HuH-7.5 (cell line): ENCODE results near the gene COPZ2.
"Not testable (repeated sequence)": the region's sequence is repeated elsewhere in the genome, so short reads cannot be mapped to it uniquely, and the experiment has no call there.

ENCODE experiments used
- DNase-seq: peaks from one replicate; pipeline ENCODE4 v3.0.0; 2011; ENCODE audit warnings: low spot score

Gene COPZ2

GRCh38 chr17:48056246-48056745, 18.7 kb upstream of the COPZ2 start:
- DNase-seq: no peak

- DNase-seq: no peak
These were observed 18.1 kb upstream of the COPZ2 start for GRCh38 chr17:48055531-48056245.

GRCh38 chr17:48054238-48055185, 16.9 kb upstream of the COPZ2 start:
- peak; percentile 28 for DNase-seq

- no peak for DNase-seq
These were observed 16.2 kb upstream of the COPZ2 start for GRCh38 chr17:48053758-48054237.

GRCh38 chr17:48052956-48053757, 15.6 kb upstream of the COPZ2 start:
- no peak for DNase-seq

GRCh38 chr17:48051706-48052486, 14.3 kb upstream of the COPZ2 start:
- no peak for DNase-seq

- no peak for DNase-seq
These were observed 13.7 kb upstream of the COPZ2 start for GRCh38 chr17:48051283-48051682.

GRCh38 chr17:48048384-48049126, 11.0 kb upstream of the COPZ2 start:
- DNase-seq: peak; percentile 84

- peak; percentile 92 for DNase-seq
These were observed 10.3 kb upstream of the COPZ2 start, which contains the start of gene NFE2L1 for GRCh38 chr17:48047741-48048383. TSS of gene NFE2L1 (plus strand) at chr17:48048359. CDS start at chr17:48051119, 2,760 bp downstream.

- DNase-seq: no peak
These were observed 9.6 kb upstream of the COPZ2 start for GRCh38 chr17:48047113-48047740.

GRCh38 chr17:48046296-48046695, 8.7 kb upstream of the COPZ2 start:
- DNase-seq: no peak

GRCh38 chr17:48045316-48046001, 7.9 kb upstream of the COPZ2 start:
- DNase-seq: no peak

- DNase-seq: no peak
These were observed 7.3 kb upstream of the COPZ2 start for GRCh38 chr17:48044851-48045250.

- no peak for DNase-seq
These were observed 5.6 kb upstream of the COPZ2 start for GRCh38 chr17:48043176-48043575.

GRCh38 chr17:48038687-48039086, 1.1 kb upstream of the COPZ2 start:
- DNase-seq: no peak

GRCh38 chr17:48037838-48038323, 284 bp upstream of the COPZ2 start:
- no peak for DNase-seq

- no peak for DNase-seq
These were observed 933 bp downstream of the COPZ2 start for GRCh38 chr17:48036693-48037035.

- DNase-seq: not testable (repeated sequence)
These were observed 2.9 kb downstream of the COPZ2 start for GRCh38 chr17:48034734-48035133.

- no peak for DNase-seq
These were observed 5.6 kb downstream of the COPZ2 start for GRCh38 chr17:48031966-48032365.
